ENCODE measurements around the gene KIF2A. TPM values are rescaled to one million over a fixed set of nuclear protein-coding genes. Genes with fewer than 3 reads are reported as not detected.

Gene KIF2A
- total and polyA plus RNA-seq, 9 of the 15 experiments (the other 6 are each of a cell fraction or from before 2014, with no cell fraction given): 42.6 to 126 (median 77.6) TPM

GRCh38 chr5:62412549-62413329 lies 106.7 kb downstream of the KIF2A start, which contains the start of gene IPO11 (continued):
- TF ChIP-seq HNRNPK (IDR thresholded peaks at IDR 0.05; ENCODE audit: low read depth, low read length, poor library complexity, severe bottlenecking) (no peak), TFAM (CRISPR knock-in tag; conservative IDR thresholded peaks at IDR 0.05) (no peak), MEF2A (IDR thresholded peaks at IDR 0.05; ENCODE audit: control insufficient read depth, low read depth, low read length) (no peak), ZNF347 (CRISPR knock-in tag; IDR thresholded peaks at IDR 0.05; ENCODE audit: low read depth) (no peak), ZFP1 (CRISPR knock-in tag; IDR thresholded peaks at IDR 0.05) (no peak; the same call in 1 of the 2 replicates), CBX5 (IDR thresholded peaks at IDR 0.05; ENCODE audit: borderline replicate concordance, low read depth) (no peak), LARP7 (IDR thresholded peaks at IDR 0.05) (peak; percentile 73; the same call in 1 of the 2 replicates), HSF4 (CRISPR knock-in tag; IDR thresholded peaks at IDR 0.05; ENCODE audit: borderline replicate concordance) (no peak), ZNF583 (CRISPR knock-in tag; IDR thresholded peaks at IDR 0.05) (no peak), MCM5 (IDR thresholded peaks at IDR 0.05; ENCODE audit: low read depth) (no peak), CCAR2 (IDR thresholded peaks at IDR 0.05; ENCODE audit: low read depth, low read length) (no peak), NCOR1 (IDR thresholded peaks at IDR 0.05) (no peak), FUS (optimal IDR thresholded peaks at IDR 0.05; ENCODE audit: low read depth, low read length) (no peak), JUNB (CRISPR knock-in tag; conservative IDR thresholded peaks at IDR 0.05) (no peak), ZNF140 (CRISPR knock-in tag; IDR thresholded peaks at IDR 0.05) (no peak)
- TF ChIP-seq, protein P1, sequence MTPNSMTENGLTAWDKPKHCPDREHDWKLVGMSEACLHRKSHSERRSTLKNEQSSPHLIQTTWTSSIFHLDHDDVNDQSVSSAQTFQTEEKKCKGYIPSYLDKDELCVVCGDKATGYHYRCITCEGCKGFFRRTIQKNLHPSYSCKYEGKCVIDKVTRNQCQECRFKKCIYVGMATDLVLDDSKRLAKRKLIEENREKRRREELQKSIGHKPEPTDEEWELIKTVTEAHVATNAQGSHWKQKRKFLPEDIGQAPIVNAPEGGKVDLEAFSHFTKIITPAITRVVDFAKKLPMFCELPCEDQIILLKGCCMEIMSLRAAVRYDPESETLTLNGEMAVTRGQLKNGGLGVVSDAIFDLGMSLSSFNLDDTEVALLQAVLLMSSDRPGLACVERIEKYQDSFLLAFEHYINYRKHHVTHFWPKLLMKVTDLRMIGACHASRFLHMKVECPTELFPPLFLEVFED (CRISPR knock-in tag; conservative IDR thresholded peaks at IDR 0.05): no peak
- TF ChIP-seq, protein P2, sequence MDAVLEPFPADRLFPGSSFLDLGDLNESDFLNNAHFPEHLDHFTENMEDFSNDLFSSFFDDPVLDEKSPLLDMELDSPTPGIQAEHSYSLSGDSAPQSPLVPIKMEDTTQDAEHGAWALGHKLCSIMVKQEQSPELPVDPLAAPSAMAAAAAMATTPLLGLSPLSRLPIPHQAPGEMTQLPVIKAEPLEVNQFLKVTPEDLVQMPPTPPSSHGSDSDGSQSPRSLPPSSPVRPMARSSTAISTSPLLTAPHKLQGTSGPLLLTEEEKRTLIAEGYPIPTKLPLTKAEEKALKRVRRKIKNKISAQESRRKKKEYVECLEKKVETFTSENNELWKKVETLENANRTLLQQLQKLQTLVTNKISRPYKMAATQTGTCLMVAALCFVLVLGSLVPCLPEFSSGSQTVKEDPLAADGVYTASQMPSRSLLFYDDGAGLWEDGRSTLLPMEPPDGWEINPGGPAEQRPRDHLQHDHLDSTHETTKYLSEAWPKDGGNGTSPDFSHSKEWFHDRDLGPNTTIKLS (IDR thresholded peaks at IDR 0.05; ENCODE audit: borderline replicate concordance, low read depth): peak; percentile 70; the same call in 1 of the 2 replicates
- TF ChIP-seq, protein P3, sequence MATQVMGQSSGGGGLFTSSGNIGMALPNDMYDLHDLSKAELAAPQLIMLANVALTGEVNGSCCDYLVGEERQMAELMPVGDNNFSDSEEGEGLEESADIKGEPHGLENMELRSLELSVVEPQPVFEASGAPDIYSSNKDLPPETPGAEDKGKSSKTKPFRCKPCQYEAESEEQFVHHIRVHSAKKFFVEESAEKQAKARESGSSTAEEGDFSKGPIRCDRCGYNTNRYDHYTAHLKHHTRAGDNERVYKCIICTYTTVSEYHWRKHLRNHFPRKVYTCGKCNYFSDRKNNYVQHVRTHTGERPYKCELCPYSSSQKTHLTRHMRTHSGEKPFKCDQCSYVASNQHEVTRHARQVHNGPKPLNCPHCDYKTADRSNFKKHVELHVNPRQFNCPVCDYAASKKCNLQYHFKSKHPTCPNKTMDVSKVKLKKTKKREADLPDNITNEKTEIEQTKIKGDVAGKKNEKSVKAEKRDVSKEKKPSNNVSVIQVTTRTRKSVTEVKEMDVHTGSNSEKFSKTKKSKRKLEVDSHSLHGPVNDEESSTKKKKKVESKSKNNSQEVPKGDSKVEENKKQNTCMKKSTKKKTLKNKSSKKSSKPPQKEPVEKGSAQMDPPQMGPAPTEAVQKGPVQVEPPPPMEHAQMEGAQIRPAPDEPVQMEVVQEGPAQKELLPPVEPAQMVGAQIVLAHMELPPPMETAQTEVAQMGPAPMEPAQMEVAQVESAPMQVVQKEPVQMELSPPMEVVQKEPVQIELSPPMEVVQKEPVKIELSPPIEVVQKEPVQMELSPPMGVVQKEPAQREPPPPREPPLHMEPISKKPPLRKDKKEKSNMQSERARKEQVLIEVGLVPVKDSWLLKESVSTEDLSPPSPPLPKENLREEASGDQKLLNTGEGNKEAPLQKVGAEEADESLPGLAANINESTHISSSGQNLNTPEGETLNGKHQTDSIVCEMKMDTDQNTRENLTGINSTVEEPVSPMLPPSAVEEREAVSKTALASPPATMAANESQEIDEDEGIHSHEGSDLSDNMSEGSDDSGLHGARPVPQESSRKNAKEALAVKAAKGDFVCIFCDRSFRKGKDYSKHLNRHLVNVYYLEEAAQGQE (IDR thresholded peaks at IDR 0.05; ENCODE audit: borderline replicate concordance): peak; percentile 21; the same call in 1 of the 2 replicates
- TF ChIP-seq, protein P3 (CRISPR knock-in tag; IDR thresholded peaks at IDR 0.05; ENCODE audit: low read depth): peak; percentile 59; the same call in 1 of the 2 replicates
